Measurements from ENCODE around the gene GFRA4.

Gene GFRA4

GRCh38 chr20:3663031-3663701, at the start of gene GFRA4:
TSS of gene GFRA4 (minus strand) at chr20:3663399. CDS start at chr20:3663399, 0 bp downstream.
- DNase-seq (ENCODE audit: low read depth) = no peak

GRCh38 chr20:3712279-3712873, 49.2 kb upstream of the GFRA4 start, which contains the start of gene SIGLEC1:
TSS of gene SIGLEC1 (minus strand) at chr20:3712600. CDS start at chr20:3707128, 5,472 bp downstream.
- no peak for DNase-seq (ENCODE audit: low read depth)

- no peak for DNase-seq (ENCODE audit: low read depth)
These were observed 48.3 kb upstream of the GFRA4 start for GRCh38 chr20:3711484-3711941.

- peak; percentile 77 for DNase-seq (ENCODE audit: low read depth)
These were observed 47.7 kb upstream of the GFRA4 start for GRCh38 chr20:3710703-3711483.

- no peak for DNase-seq (ENCODE audit: low read depth)
These were observed 46.8 kb upstream of the GFRA4 start for GRCh38 chr20:3710011-3710466.

- DNase-seq (ENCODE audit: low read depth) = no peak
These were observed 44.3 kb upstream of the GFRA4 start for GRCh38 chr20:3707508-3707899.

- DNase-seq (ENCODE audit: low read depth) = no peak
These were observed 43.7 kb upstream of the GFRA4 start for GRCh38 chr20:3706774-3707507.

GRCh38 chr20:3705970-3706739, 43.0 kb upstream of the GFRA4 start:
- DNase-seq (ENCODE audit: low read depth) = no peak

- DNase-seq (ENCODE audit: low read depth) = no peak
These were observed 42.3 kb upstream of the GFRA4 start for GRCh38 chr20:3705491-3705969.

GRCh38 chr20:3704087-3704486, 40.9 kb upstream of the GFRA4 start:
- no peak for DNase-seq (ENCODE audit: low read depth)

- no peak for DNase-seq (ENCODE audit: low read depth)
These were observed 39.6 kb upstream of the GFRA4 start for GRCh38 chr20:3702611-3703391.

GRCh38 chr20:3701061-3701998, 38.1 kb upstream of the GFRA4 start:
- DNase-seq (ENCODE audit: low read depth) = no peak

GRCh38 chr20:3699037-3699436, 35.8 kb upstream of the GFRA4 start:
- no peak for DNase-seq (ENCODE audit: low read depth)

- DNase-seq (ENCODE audit: low read depth) = no peak
These were observed 35.4 kb upstream of the GFRA4 start for GRCh38 chr20:3698591-3699001.

- no peak for DNase-seq (ENCODE audit: low read depth)
These were observed 34.5 kb upstream of the GFRA4 start for GRCh38 chr20:3697588-3698305.

- DNase-seq (ENCODE audit: low read depth) = no peak
These were observed 33.8 kb upstream of the GFRA4 start for GRCh38 chr20:3696745-3697587.

GRCh38 chr20:3696200-3696599, 33.0 kb upstream of the GFRA4 start:
- DNase-seq (ENCODE audit: low read depth) = no peak

- no peak for DNase-seq (ENCODE audit: low read depth)
These were observed 31.7 kb upstream of the GFRA4 start for GRCh38 chr20:3694864-3695263.

Measured in stimulated activated CD8-positive, alpha-beta memory T cell treated with anti-CD3 and anti-CD28 coated beads, Interleukin-15, amount 100 ng/mL, for 24 hours (primary cell).